GM18870 (cell line): ENCODE results near the gene PEAR1.
"Not testable (repeated sequence)": the region's sequence is repeated elsewhere in the genome, so short reads cannot be mapped to it uniquely, and the experiment has no call there.

ENCODE experiments used
- ATAC-seq: cut with Tn5 transposase; IDR thresholded peaks from one replicate; pipeline ENCODE4 v1.9.1; 2021; ENCODE audit warnings: moderate library complexity; ENCODE audit not compliant: unreplicated experiment

Gene PEAR1

GRCh38 chr1:156913809-156914387 is 20.4 kb downstream of the PEAR1 start:
- no peak for ATAC-seq

GRCh38 chr1:156914440-156914856 is 20.9 kb downstream of the PEAR1 start:
- no peak for ATAC-seq

- no peak for ATAC-seq
Measured at GRCh38 chr1:156920233-156921052, 26.9 kb downstream of the PEAR1 start, which contains the start of gene LRRC71. LRRC71 (plus strand) TSS chr1:156920632; CDS start chr1:156920804, 172 bp downstream.

- no peak for ATAC-seq
Measured at GRCh38 chr1:156921053-156921529, 27.6 kb downstream of the PEAR1 start.

DNA sequence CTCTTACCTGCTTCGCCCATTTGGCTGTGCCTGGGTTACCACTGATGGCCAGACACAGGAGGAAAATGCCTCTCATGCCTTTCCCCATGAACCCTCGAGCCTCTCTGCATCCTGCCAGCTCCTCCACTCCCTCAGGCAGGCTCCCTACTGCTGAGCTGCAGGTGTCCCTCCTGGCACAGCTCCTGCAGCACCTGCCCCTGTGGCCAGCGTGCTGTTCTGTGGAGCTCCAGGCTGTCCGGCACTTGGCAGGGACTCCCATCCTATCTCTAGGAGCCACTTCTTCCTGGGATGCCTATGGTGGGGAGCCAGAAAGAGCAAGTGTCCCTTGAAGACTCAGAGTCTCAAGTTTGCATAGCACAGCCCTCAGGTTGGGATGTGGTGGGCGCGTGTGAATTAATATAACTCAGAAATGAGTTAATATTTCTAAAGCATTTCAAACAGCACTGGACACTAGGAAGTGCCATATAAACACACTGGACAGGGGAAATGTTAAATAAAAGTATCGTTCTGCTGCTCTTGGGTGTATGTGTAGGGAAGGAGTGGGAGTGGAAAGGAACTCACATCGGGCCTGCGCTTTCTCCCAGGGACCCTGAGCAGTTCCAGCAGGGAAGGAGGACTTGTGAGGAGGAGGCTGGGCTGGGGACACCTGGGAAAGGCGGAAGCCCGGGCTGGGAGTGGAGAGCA is 29.6 kb downstream of the PEAR1 start:
- ATAC-seq: no peak

GRCh38 chr1:156923670-156924477 is 30.4 kb downstream of the PEAR1 start:
- no peak for ATAC-seq

- no peak for ATAC-seq
Measured at GRCh38 chr1:156924478-156925153, 31.1 kb downstream of the PEAR1 start.

DNA sequence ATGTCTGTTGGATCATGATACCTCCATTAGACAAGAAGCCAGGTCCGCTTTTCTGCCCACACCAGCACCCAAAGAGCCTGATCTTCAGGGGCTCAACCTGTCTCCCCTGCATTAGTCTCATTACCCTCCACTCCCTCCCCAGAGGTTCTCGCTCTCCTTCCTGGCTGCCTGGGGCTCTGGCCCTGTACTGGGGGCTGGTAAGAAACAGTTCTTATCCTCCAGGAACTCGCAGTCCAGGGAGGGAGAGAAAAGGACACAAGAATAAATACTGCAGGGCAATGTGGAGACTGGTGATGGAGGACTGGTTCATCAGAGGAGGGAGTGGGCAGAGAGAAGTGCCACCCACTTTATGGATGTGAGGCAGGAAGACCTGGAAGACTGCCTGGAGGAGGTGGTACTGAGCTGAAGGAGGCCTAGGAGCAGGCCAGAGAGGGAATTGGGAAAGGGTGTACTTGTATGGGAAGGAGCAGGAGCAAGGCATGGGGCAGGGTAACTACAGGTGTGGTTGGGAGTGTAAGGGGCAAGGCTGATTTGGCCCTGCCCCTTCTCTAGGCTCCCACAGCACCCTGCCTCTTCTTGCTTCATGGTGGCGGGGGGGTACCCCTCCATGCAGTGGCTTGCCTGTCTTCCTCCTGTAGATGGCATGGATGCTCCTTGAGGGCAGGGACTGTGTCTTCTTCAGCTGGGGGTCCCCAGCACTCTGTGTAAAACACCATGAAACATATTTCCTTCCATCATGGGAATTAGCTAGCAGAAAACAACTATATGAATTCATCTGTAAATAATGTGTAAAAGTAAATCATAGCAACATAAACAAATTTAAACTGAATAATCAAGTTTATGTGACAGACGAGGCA is 31.9 kb downstream of the PEAR1 start:
- no peak for ATAC-seq

DNA sequence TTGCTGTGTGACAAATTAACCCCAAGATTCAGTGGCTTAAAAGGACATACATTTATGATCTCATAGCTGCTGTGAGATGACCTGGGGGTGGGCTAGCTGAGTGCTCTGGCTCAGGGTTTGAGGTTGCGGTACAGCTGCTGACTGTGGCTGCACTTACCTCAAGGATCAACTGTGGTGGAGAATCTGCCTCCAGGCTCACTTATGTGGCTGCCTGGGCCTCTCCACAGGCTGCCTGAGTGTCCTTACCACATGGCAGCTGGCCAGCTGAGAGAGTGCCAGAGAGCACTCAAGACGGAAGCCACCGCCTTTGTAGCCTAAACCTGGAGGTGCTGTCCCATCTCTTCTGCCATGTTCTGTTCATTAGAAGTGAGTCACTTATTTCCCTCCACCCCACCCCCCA is 32.7 kb downstream of the PEAR1 start:
- no peak for ATAC-seq

DNA sequence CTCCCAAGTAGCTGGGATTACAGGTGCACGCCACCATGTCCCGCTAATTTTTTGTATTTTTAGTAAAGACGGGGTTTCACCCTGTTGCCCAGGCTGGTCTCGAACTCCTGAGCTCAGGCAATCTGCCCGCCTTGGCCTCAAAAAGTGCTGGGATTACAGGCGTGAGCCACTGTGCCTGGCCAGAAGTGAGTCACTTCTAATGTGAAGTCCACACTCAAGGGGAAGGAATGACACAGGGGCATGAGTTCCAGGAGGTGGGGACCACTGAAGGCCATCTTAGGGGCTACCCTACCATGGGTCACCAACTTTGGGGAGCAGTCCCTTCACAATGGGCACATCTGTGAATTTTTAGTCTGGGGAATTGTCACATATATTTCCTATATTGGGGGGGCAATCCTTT is 33.2 kb downstream of the PEAR1 start:
- ATAC-seq: not testable (repeated sequence)

- no peak for ATAC-seq
Measured at GRCh38 chr1:156927215-156928042, 33.9 kb downstream of the PEAR1 start.

DNA sequence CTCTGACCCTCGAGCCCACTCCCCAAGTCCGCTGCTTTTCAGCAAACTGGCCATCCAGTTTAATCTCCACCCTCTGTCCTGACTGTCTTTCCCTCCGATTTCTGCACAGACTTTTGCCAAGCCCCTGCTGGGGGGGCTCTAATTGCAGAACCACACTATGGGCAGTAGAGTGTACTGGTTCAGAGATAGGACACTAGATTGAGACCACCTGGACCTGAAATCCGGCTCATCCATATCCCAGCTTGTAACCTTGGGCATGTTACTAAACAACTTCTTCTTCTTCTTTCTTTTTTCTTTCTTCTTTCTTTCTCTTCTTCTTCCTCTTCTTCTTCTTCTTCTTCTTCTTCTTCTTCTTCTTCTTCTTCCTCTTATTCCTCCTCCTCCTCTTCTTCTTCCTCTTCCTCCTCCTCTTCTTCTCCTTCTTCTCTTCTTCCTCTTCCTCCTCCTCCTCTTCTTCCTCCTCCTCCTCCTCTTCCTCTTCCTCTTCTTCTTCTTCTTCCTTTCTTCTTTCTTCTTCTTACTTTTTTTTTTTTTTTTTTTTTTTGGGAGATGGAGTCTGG is 34.6 kb downstream of the PEAR1 start:
- ATAC-seq: no peak

GRCh38 chr1:156929596-156930238 is 36.2 kb downstream of the PEAR1 start:
- no peak for ATAC-seq

DNA sequence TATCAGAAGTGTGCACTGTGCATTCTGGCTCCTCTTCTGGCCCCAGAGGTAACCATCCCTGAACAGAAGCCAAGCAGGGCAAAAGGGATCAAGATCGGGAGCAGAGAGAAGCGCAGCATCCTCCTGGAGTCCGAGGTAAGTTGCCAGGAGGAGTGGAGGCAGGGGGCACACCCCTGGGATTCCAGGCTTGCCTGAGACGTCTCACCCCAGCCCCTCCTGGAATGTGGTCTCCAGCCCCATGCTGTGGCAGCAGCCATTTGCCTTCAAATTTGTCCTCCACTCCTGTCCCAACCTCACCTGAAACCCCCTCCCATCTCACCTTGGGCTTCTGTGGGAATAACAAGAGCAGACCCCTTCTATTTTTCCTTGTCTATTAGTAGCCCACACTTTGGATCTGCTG is 37.0 kb downstream of the PEAR1 start:
- no peak for ATAC-seq

DNA sequence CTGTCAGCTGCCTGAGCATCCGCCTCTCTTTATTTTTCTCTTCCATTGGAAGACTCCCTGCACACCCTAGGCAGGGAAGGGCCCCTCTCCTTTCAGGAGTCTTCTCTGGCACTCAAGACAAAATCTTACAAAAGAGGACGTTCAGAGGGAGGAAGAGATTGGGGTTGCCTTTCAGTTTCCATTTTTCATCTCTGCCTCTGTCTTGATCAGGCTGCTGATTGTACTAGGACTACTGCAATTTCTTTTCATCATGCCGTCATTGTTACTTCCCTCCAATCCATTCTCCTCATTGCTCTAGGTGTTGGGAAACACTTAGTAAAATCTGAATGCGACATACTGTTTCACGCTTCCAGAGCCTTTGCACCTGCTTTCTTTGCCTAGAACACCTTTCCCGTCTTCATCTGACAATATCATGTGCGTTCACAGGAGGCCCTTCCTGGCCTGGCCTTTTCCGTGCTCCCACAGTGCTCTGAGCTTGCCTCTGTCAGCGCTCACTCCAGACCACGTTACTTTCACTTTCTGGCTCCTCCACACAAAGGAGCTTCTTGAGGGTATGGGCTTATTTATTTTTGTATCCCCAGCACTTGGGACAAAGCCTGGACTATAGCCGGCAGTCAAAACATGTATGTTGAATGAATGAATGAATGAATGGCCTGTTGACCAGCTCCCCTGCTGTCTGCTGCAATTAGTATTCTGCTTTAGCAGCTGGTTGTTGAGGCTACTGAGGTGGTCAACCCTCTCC is 37.9 kb downstream of the PEAR1 start:
- ATAC-seq: no peak

DNA sequence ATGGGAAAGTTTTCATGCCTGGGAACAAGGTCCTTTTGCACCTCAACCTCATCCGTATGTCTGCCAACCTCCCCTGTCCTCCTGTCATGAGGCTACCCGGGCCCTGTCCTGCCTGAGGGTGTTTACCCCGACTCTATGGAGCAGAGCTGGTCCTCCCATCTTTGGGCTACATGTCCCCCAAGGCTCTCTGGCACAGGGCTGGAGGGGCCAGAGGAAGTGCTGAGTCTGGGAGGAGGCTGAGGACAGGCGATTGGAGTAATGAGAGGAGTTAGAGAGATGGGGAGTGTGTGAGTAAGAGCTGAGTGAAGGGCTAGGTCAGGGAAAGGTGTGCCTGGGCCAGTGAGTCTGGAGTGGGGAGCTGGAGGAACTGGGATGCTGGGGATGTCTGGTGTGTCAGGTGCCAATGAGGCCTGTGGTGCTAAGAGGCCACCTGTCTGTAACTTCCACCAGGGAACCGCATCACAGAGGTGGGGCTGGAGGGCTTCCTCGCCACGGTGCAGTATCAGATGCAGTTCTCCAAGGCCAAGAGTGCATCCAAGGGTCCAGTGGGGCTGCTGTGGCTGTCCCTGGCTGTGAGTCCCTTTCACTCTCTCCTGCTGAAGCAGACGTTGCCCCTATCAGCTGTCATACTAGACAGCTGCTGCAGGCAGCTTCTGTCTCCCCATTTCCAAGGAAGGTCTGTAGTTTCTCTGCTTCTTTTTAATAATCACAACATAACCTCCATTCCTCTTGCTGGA is 38.6 kb downstream of the PEAR1 start:
- no peak for ATAC-seq
